Fibroblast of skin of left quadriceps (primary cell): ENCODE data around the gene NPAS2.
A peak's percentile ranks its signal among the peaks of the same experiment; 100 is the strongest.

ENCODE experiments used
- DNase-seq, 2 experiments: peaks; one replicate each; pipeline ENCODE4 v3.0.0-alpha.2; 2013; ENCODE audit warnings: low read depth in 2 of 2

The NPAS2 gene

DNA sequence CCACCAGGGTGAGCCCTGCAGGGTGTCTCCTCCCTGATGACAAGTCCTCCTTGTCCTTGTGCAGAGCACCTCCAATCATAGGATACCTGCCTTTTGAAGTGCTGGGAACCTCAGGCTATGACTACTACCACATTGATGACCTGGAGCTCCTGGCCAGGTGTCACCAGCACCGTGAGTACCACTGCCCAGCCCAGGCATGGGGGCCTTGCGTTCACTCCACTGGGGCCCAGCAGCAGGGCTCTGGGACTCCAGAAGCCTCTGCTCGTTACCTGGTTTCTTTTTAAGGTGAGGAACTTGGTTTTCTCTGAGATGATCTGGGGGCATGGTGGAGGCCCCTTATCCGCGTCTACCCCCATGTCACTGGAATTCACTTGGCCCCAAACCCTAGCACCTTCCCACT lies 145.7 kb downstream of the NPAS2 start:
- no peak for DNase-seq

DNA sequence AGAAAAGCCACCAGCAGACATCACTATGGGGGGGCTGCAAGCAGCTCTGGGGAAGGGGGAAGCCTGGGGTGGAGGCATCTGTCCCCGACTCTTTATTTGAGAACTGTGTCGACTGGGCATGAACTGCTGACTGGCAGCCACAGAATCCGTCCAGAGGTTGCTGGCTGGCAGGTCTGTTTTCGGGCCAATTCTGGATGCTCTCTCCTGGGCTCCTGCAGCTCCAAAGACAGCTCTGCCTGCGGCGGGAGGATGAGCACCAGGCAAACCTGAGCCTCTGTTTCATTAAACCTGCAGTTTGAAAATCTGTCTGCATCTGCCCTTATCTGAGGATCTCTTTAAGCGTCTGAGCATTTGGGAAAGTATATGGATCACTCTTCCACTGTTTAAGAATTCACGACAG lies 147.8 kb downstream of the NPAS2 start:
- no peak for DNase-seq

DNA sequence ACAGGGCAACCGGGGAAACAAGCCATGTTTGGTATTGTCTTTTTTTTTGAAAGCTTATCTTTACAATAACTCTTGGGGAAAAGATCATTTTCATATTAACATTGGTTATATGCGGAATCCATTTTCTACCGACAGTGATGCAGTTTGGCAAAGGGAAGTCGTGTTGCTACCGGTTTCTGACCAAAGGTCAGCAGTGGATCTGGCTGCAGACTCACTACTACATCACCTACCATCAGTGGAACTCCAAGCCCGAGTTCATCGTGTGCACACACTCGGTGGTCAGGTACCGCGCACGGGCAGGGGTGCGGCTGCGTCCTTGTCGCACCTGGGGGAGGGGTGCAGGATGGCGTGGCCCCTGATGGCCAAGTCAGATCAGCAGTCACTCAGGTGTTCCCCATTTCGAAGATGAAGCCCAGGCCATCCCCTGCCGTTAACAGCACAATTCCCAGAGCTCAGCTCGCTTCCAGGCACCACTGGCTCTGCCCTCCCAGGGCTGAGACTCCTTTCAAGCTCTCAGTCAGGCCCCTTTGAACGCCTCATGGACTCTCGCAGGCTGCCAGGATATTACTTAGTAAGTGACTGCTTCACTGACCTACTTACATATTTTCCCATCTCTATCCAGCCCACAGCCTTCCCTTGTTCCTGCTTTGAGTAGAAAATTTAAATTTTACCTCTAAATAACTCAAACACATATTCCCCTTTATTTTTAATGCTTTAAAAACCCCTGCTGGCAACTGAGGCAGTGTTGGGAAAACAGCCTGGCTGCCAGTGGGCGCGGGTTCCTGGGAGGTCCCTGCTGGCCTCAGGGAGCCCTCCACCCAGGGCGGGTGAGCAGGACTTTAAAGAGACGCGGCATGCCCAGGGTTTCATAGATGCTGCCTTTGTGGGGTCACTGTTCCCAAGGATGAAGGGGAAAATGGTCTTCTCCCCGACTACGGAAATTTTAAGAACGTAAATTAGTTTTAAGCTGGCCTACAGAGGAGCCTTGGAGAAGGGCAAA lies 148.5 kb downstream of the NPAS2 start:
- DNase-seq: no peak

DNA sequence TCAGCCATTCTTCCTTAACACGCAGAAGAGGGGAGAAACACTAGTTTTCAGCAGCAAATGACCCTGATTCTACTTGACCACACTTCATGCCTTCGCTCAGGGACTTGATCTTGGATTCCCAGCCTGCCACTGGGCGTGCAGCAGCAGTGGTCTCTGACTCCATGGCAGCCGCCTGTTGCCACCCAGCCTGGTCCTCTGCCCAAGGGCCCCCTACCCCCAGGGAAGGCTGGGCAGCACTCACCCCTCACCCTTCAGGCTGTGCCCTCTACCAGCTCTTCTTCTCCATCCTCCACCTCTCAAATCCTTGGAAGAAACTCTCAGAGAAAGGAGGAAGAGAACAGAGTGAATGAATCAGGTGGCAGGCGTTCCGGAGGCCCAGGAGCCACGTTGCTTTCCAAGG lies 150.1 kb downstream of the NPAS2 start:
- no peak for DNase-seq

DNA sequence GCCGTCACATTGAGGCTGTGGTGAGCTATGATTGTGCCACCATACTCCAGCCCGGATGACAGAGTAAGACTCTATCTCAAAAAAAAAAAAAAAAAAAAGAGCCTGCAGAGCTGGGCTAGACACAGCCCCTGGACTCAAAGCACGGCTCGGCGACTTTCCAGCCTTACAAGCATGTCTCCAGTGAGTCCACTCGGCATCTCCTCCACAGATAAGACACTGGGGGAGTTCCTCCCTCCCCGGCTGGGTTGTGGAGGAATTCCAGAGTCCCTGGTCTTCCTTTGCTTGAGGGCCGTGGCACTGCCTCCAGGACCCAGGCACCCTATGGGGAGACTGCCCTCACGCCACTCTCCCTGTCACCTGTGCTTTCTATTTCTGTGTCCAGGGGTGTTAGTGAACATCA lies 151.3 kb downstream of the NPAS2 start:
- DNase-seq: no peak

GRCh38 chr2:100972452-100972851 lies 152.5 kb downstream of the NPAS2 start:
- no peak for DNase-seq

GRCh38 chr2:100974712-100975520 lies 155.0 kb downstream of the NPAS2 start:
- DNase-seq: no peak

DNA sequence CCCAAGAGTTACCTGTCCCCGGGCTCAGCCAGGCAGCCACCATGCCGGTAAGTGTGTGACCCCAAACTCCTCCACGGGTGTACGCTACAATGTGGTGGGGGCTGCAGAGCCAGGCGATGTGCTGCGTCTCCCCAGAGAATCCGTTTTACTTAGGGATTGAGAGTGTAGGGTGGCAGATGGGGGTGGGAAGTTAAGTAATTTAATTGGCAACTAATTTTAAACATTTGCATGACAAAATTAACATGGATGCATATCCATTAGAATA lies 155.5 kb downstream of the NPAS2 start:
- DNase-seq: no peak

- no peak for DNase-seq
Measured at GRCh38 chr2:100976061-100976460, 156.1 kb downstream of the NPAS2 start.

DNA sequence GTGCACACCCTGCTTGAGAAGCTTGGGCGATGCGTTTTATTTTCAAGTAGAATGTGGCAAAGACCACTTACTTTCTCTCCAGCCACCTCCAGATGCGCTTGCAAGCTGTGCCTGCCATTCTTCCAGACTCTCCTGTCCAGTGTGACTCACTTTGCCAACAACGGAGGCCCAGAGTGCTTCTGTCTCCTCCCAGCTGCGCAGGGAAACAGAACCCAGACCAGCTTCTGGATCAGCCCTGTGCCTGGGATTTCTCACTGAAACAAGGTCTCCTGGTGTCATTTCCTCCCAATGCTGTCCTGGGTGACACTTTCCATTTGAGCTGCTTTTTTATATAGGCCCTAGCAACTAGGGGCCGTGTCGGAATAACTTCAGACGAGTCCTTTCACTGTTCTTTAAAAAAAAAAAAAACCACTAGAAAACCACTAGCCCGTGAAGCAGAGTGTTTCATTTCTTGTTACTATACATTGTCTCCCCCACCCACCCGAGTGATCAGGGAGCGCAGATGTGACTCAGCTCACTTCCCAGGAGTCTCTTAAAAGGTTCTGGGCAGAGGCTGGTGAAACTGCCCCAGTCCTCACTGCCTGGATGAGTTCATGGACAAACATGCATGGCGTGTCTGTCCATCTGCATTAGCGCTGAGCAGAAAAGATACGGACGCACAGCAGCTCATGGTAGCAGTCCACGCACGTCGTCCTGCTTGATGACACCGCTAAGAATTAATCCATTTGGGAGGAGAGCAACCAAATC lies 156.9 kb downstream of the NPAS2 start:
- DNase-seq: no peak

- DNase-seq: no peak
Measured at GRCh38 chr2:100977511-100977910, 157.6 kb downstream of the NPAS2 start.

- no peak for DNase-seq
Measured at GRCh38 chr2:100978582-100979191, 158.7 kb downstream of the NPAS2 start.

DNA sequence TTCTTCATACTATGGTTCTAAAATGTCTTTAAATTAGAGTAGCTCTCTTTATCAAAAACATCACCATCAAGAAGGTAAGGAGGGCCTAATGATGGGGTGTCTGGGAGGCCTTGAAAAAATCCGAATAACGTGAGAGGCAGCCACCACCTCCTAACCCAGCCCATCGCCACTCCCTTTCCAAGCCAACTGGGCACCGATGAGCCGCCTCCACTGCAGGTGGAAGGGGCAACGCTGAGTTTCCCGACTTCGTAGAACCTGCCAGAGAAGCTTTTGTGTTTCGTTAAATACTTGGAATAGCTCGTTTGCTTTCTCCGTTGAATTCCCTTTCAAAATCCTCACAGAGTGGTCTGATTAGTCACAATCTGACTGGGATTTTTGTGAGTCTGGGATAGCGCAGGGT lies 160.1 kb downstream of the NPAS2 start:
- no peak for DNase-seq

DNA sequence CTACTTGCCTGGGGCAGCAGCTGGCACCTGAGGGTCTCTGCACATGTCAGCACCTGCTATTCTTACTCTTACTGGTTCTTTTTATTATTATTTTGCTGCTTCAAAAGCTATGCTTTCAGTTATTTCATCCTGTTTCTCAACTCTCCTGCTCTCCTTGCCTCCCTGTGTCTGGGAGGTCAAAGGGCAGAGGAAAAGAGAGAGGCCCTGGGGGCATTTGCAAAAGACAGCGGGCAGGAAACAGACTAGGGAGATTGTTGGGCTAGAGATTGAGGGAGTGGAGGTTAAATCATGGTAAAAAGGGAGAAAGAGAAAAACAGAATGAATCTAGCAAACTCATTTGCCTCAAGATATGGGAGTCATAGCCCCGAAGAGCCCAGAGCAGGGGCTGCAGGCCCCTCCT lies 161.1 kb downstream of the NPAS2 start:
- DNase-seq: no peak

DNA sequence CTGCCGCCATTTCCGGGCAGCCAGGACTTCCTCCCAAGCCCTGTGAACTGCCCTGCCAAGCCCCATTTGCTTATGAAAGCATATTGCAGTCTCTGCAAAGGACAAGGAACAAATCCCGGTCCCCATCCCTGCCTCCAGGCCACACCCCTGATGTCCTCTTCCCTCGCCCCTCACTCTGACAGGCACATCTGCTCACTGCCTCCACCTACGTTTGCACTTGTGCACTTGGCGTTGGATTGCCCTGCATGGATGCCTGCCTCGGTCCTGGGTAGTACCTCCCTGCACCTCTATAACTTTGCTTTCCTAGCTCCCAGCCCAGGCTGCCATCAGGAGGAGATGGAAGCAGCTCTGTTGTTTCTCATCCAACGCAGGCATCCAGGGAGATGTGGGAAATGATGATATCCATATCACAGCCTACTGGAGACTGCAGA lies 162.5 kb downstream of the NPAS2 start:
- no peak for DNase-seq

DNA sequence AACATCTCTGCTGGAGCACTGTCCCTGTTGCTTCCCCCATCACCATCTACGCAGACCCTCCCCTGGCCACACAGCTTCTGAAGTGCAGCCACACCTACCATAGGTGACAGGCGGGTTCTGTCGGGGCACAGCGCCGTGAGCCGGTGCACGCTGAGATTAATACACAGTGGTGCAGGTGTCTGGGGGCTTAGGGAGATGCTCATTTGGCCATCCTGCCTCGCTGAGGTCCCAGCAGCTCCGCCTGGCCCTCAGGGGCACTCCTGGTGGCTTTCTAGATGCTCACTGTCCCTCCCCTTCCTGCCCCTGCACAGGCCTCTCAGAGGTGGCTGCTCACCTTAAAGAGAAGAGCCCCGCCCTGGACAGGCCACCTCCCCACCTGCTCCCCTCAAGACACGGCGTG lies 163.3 kb downstream of the NPAS2 start:
- no peak for DNase-seq

DNA sequence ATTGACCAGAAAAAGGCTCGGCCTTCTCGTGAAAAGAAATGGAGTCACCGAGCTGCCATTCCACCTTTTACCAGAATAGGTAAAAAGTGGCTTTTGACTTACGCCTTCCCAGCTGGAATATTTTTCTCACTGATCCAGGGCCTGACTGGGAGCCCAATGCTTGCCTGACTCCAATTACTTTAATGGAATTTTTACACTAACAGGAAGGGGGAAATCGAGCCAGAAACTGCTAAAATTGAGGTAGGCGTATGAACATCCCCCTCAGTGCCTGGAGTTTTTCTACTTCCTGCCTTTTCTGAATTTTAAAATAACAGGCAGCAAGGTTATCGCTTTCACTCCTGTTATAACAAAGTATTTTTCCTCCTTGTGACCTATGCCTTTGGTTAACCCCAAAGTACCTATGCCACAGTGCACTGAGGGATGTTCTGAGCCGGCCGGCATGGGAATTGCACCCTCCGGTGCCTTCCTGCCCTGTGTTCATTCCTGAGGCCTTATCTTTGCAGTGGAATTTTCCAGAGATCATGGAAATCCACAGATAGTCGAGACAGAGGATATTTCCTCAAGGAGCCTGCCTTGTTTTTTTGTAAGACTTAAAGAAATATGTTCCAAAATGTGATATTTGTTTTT lies 163.9 kb downstream of the NPAS2 start:
- DNase-seq: no peak

GRCh38 chr2:100984892-100985307 lies 165.0 kb downstream of the NPAS2 start:
- peak; percentile 26 to 27 for DNase-seq

DNA sequence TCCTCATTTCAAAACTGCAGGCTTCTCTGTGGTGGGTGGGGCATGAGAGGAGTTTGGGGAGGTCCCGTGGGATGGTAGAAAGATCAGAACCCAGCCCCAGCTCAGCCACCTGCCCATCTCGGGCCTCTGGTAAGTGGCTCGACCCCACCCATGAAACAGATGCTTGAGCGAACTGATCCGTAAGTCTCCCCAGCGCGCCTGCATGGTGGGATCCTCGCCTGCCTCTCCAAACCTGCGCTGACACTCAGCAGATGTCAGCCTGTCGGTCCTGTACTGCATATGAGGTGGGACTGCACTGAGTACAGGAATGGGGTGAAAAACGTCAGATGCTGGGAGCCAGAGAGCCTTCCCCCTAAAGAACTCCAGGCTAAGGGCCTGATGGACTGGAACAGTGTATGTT lies 166.2 kb downstream of the NPAS2 start:
- DNase-seq: no peak

DNA sequence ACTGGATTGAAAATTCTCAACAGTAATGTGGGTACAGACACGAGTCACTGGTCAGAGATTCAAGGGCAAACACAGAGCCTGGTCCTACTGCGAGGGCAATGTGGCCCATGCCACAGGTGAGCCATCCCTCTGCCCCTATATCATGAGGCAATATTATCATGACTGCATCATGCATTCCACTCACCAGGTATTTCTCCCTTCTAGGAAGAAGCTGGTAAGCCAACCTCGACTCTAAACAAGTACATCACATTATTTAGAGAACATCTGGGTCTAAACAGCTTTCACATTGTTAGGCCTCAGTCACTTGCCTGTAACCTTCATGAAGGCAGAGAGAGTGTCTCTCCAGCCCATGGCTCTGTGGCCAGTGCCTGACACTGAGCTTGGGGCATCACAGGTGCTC lies 167.6 kb downstream of the NPAS2 start:
- DNase-seq: no peak

DNA sequence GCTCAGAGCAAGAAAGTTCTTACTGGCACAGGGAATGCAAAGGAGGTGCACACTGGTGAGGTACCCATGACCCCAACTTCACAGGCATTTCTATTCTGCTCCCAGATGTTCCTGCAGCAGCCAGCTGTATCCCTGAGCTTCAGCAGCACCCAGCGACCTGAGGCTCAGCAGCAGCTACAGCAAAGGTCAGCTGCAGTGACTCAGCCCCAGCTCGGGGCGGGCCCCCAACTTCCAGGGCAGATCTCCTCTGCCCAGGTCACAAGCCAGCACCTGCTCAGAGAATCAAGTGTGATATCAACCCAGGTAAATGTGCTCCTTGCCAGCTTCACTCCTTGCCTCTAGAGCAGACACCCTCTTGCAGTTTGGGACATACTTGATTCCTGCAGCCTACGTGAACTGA lies 168.0 kb downstream of the NPAS2 start:
- DNase-seq: no peak
